ENCODE data around the gene PRTN3.
"Not testable (repeated sequence)": the region's sequence is repeated elsewhere in the genome, so short reads cannot be mapped to it uniquely, and the experiment has no call there.

Gene PRTN3

DNA sequence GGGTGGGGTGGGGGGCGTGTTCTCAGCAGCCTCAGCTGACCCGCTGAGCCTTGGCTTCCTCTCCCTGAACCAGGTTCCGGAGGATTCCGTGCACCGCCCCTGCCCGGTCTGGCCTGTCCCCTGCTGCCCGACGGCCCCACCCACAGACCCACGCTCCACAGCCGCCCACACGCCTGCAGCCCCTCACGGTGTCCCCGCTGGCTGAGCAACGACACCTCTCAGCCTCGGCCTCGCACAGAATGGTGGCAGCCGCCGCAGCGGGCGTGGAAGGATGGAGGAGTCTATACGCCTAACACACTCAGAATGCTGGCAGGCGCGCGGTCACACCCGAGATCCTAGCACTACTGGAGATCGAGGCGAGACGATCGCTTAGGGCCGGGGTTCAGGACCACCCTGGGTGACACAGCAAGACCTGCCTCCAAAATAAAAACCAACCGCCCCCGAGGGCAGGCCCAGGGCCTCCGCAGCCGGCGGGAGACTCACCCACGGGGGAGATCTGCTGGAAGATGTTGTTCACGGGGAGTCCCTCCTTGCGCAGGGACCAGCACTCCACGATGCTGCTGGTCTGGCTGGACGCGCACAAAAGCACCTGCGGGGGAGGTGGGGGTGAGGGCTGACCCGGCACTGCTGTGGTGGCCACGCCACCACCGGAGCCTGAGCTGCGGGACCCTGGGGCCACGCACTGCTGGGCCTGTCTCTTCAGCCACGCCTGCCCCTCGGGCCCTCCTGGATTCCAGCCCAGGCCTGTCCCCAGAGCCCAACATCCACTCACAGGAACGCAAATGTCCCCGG lies 43.8 kb downstream of the PRTN3 start:
- no peak for DNase-seq

DNA sequence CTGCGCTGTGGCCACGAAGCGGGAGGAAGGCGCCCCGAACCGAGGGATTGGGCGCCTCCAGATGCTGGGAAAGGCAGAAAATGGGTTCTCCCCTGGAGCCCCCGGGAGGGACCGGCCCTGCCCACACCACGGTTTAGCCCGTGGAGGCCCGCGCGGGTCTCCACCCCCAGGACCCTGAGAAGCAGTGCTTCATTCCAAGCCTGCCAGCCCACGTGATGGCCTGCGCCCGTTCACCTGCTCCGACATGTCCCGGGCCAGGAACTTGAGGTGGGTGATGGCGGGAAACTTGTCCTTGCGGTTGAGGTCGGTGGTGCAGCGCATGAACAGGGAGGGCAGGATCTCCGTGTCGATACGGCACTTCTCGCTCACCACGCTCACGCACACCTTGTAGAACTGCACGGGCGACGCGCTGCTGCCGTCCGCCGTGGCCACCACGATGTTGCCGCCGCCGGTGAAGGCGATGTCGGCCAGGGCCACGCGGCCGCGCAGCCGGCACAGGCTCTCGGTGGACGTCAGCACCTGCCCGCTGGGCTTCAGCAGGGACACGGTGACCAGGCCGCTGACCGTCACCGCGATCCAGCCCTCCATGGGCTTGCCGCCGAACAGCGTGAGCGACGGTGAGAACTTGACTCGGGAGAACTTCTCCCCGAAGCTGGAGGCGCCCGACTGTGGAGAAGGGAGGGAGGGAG lies 44.9 kb downstream of the PRTN3 start:
- no peak for DNase-seq

DNA sequence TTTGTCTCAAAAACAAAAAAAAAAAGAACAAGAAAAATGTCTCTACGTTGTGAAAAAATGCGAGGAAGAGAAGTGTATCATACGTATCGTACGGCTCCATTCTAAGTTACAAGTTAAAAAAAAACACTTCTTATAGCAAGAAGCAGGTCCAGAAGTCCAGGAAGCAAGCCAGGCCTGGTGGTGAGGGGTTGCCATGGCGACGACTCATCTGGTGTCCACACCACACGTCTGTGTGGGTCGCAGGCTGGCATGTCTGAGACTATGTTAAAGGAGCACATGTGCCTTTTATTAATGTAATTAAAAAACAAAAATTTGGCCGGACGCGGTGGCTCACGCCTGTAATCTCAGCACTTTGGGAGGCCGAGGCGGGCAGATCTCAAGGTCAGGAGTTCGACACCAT lies 46.3 kb downstream of the PRTN3 start:
- DNase-seq, result no peak

DNA sequence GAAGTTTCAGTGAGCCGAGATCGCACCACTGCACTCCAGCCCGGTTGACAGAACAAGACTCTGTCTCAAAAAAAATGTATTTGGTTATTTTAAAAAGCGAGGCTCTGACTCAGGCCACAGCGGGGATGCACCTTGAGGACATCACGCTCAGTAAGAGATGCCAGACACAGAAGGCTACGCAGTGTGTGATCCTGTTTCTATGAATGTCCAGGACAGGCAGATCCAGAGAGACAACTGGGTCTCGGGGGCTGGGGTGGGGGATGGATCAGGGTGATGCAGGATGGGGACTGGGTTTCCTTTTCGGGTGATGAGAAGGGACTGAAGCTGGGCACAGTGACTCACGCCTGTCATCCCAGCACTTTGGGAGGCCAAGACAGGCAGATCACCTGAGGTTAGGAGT lies 46.8 kb downstream of the PRTN3 start:
- DNase-seq, result no peak

DNA sequence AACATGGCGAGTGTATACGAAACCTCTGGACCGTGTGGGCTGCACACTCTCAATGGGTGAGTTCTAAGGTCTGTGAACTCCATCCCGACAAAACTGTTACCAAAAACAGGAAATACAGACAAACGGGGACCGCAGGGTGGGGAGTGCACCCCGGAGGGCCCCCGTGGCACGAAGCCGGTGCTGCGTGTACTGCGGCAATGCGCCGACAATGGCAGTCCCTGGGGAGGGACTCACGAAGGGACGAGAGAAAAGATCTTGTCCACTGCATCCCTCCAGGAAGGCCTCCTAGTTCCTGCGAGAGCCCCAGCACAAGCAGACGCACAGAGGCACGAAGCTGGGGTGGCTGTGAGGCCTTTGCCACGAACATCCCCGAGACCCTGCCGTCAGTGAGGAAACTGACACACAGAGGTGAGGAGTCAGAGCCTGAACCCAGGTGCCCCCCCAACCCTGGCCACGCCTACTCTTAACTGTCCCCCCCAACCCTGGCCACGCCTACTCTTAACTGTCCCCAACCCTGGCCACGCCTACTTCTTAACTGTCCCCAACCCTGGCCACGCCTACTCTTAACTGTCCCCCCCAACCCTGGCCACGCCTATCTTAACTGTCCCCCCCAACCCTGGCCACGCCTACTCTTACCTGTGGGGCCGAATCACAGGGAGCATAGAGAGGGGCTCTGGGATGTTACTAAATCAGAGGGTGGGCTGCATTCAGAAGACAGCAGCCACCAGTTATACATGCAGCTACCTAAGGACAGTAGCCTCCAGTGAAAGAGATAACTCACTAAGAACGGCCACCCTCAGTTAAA lies 48.0 kb downstream of the PRTN3 start:
- peak; percentile 22 for DNase-seq

DNA sequence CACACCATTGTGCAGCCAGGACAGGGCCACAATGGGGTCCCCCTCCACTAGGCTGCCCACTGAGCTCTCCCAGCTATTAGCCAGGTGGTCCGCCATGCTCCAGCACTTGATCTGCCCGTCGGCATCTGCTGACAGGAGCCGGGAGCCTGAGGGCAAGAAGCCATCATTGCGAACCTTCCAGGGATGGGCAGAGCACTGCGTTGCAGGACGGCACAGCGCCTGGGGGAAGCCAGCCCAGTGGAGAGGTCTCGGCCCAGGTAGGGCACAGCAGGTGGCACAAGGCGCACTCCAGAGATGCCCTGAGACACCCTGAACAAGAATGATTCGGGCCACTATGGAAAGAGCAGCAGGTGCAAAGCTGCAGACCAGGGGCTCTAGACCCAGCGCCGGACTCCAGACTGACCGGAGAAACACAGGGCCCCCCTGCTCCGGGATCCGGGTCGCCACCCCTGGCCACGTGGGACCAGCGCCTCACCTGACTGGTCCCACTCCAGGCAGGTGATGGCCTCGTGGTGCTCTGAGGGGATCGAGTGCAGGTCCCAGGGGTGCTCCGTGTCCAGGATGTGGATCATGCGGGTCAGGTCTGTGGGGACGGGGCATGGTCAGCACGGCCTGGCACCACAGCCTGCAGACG lies 49.0 kb downstream of the PRTN3 start:
- no peak for DNase-seq

DNA sequence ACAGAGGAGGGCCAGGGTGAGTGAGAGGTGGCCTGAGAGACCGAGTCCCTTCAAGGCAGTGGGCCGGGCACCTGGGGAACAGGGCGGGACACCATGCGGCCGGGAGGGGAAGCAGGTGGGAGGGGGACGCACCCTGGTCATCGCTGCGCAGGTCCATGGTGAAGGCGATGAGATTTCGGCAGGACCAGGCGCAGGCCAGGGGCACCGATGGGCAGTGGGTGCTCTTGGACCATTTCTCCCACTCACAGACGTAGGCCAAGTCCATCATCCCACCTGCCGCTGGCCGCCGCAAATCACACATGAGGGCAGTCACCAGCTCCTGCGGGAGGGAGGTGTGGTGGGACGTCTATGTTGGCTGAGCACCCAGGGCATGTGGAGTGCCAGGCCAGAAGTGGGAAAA lies 50.0 kb downstream of the PRTN3 start:
- no peak for DNase-seq

DNA sequence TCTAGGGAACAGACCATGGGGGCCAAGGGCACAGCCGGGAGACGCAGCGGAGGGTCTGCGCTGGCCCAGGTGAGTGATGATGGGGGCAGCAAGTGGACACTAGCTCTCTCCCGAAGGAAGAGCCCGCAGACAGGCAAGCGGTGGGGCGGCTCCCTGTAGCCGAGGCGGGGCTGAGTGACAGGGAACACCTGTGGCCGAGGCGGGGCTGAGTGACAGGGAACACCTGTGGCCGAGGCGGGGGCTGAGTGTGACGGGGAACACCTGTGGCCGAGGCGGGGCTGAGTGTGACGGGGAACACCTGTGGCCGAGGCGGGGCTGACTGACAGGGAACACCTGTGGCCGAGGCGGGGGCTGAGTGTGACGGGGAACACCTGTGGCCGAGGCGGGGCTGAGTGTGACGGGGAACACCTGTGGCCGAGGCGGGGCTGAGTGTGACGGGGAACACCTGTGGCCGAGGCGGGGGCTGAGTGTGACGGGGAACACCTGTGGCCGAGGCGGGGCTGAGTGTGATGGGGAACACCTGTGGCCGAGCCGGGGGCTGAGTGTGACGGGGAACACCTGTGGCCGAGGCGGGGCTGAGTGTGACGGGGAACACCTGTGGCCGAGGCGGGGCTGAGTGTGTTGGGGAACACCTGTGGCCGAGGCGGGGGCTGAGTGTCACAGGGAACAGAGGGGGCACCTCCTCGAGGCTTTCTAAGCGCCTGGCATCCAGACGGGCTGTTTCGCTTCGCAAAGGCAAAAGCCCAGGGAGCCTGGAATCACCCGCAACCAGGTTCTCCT lies 50.8 kb downstream of the PRTN3 start:
- DNase-seq, result not testable (repeated sequence)

DNA sequence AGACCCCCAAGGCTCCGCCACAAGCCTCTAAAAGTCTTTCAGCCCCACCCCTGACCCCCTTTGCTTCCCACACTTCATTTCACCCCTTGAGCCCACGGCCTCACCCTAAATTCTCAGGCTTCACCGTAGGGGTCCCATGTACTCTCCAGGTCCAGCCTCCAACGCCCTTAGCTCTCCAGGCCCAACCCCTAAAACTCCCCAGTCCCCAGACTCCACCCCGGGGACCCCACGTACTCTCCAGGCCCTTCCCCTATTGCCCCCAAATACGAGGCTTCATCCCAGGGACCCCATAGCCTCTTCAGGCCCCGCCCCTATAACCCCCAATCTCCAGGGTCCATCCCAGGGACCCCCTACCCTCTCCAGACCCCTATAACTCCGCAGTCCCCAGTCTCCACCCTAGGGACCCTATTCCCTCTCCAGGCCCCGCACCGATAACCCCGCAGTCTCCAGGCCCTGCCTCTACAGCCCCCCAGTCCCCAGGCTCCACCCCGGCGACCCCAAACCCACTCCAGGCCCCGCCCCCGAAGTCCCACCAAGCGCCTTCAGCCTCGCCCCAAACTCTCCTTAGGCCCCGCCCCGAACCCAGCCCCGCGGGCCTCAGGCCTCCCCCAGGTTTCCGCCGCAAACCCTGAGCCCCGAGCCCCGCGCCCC lies 51.6 kb downstream of the PRTN3 start:
- DNase-seq, result no peak

DNA sequence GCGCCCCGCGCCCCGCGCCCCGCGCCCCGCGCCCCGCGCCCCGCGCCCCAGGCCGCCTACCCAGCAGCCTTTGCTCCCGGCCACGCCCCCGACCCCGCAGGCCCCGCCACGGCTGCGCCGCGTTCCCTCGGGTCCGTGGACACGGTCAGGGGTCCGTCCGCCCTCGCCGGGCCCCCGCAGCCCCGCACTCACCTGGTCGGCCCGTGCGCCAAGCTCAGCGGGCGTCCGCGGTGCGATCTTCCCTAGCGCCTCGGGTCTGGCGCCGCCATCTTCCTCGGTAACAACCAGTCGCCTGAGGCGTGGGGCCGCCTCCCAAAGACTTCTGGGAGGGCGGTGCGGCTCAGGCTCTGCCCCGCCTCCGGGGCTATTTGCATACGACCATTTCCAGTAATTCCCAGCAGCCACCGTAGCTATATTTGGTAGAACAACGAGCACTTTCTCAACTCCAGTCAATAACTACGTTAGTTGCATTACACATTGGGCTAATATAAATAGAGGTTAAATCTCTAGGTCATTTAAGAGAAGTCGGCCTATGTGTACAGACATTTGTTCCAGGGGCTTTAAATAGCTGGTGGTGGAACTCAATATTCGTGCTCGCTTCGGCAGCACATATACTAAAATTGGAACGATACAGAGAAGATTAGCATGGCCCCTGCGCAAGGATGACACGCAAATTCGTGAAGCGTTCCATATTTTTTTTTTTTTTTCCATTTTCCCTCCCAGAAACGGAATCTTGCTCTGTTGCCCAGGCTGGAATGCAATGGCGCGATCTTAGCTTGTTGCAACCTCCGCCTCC lies 52.3 kb downstream of the PRTN3 start, which contains the start of the genes MED16 and RNU6-9:
TSS of gene MED16 (minus strand) at position 294 of the 796 bp plus-strand sequence. CDS start 2,056 bp downstream, outside the sequence.
TSS of gene RNU6-9 (plus strand) at position 591 of the 796 bp plus-strand sequence.
- peak; percentile 93 for DNase-seq

DNA sequence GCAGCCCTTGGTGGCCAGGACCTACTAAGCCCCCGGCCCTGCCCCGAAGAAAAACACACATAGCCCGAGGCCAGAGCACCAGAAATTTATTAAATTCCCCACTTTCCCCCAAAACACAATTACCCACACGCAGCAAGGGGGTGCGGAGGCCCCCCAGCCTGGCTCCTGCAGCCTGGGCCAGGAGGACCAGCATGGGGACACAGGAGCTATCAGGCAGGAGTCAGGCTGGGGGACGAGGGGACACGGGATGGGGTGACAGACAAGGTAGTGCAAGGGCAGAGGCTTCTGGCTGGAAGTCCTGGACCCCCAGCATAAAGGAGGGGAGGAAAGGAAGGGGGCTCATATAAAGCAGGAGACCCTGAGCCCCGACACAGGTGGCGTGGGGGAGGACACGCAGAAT lies 55.6 kb downstream of the PRTN3 start:
- DNase-seq, result no peak

DNA sequence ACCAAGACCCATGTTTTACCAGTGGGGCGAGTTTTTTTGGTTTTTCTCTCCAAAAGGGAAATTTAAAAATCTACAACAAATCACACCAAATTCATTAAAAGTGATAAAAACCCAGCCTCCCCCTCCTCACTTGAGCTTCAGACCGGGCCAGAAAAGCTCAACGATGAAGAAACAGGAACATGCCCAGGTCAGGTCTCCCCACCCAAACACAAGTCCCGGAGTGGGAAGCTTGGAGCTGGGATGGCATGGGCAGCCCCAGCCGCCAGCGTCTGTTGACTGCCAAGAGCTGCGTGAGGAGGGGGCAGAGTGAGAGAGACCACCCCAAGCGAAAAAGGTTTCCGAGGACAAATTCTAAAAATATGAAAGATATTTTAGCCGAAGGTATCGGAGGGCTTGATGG lies 56.2 kb downstream of the PRTN3 start:
- DNase-seq, result no peak

DNA sequence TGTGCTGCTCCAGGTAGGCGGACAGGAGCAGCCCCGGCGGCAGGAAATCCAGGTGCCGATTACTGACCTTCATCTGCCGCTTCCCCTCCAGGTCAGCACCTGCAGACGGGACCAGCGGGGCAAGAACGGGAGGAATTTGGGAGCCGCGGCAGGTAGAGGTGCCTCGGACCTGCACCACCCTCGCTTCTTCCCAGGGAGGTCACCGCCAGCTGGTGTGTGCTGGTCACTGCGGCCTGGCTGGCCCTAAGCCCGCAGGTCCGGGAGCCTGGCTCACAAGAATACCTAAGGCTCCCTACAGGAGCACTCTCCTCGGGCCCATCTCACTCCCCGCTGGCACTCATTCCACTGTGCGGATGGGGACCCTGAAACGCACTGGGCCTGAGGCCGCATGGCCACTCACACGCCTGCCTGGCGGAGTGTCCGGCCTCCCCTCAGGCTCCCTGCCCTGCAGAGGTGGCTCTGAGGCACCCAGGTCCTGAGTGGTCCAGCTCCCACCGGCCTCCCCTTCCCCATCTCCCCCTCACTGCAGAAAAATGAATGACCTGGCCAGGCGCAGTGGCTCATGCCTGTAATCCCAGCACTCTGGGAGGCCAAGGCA lies 56.7 kb downstream of the PRTN3 start:
- no peak for DNase-seq
